Measurements from ENCODE around the gene ATAD1. TPM values are rescaled to one million over a fixed set of nuclear protein-coding genes. Genes with fewer than 3 reads are reported as not detected.

Gene ATAD1
- total and polyA plus RNA-seq, 2 of the 8 experiments (the other 6 are each of a cell fraction or from before 2014, with no cell fraction given) = 8.9 to 35.3 TPM

DNA sequence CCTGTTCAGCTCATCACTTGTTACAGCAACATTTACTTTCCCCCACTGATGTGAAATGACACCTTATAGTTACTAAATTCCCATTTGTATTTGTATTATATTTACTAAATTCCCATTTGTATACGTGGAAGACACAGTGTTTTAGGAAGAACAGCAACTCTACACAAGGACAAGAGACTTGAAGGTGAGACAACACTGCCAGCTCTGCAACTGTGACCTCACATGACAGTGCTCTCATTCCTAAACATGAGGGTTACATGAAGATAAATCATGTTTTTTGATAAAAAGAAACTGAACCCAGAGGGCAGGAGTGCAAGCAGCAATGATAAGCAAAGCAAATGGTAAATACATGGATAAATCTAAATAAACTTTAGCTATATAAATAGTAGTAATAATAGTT is 60.3 kb downstream of the ATAD1 start:
- 72% methylated on average over 1 of the region's 1 CpG; no CpG with 5 or more reads in 1 of the 2 experiments for WGBS, 2 experiments (ENCODE audit: extremely low coverage in 1 of 2, insufficient coverage in 1 of 2, insufficient read length in 1 of 2, insufficient replicate concordance in 2 of 2, low coverage in 1 of 2, low lambda C conversion rate in 2 of 2, missing lambda C conversion rate in 1 of 2)
- no peak overlapping the region for H4K91ac ChIP-seq (replicated peaks; ENCODE audit: insufficient read length, low read length)
- H2AK5ac ChIP-seq (ENCODE audit: low read depth, low read length) = no peak overlapping the region
- H3K4ac ChIP-seq (replicated peaks; ENCODE audit: insufficient read length, low read depth, low read length) = no peak overlapping the region
- no peaks in the 10 kb centered on the region for H4K20me1 ChIP-seq (replicated peaks in 1 of 2; ENCODE audit: control insufficient read depth in 1 of 2, insufficient read depth in 2 of 2, low read length in 2 of 2)
- no peak for FAIRE-seq
- no peak overlapping the region for H3K4me2 ChIP-seq (ENCODE audit: insufficient read depth in 1 of 2, low read depth in 2 of 2, low read length in 2 of 2)
- H4K5ac ChIP-seq (ENCODE audit: insufficient read length, low read depth, low read length) = no peak overlapping the region
- H4K8ac ChIP-seq (ENCODE audit: extremely low read depth, insufficient read depth, low read length) = no peak overlapping the region
- no peak overlapping the region for H2BK12ac ChIP-seq (ENCODE audit: low read depth, low read length)
- H3K79me1 ChIP-seq (ENCODE audit: low read depth, low read length) = no peaks in the 10 kb centered on the region
- H3K36me3 ChIP-seq (ENCODE audit: control insufficient read depth in 2 of 4, insufficient read depth in 4 of 4, low read length in 3 of 4) = peaks cover 0 to 15% (median 4%) of the 10 kb centered on the region in 4 experiments; a peak in 5 of 8 replicates
- H3K9me3 ChIP-seq (ENCODE audit: insufficient read depth in 2 of 2, low read depth in 1 of 2, low read length in 1 of 2) = no peaks in the 10 kb centered on the region
- DNase-seq (ENCODE audit: low read depth in 1 of 2, low spot score in 2 of 2) = no peak
- no peak overlapping the region for H3K23ac ChIP-seq (ENCODE audit: insufficient read length)
- H3K56ac ChIP-seq (replicated peaks; ENCODE audit: insufficient read length, low read depth, low read length) = no peak overlapping the region
- no peak overlapping the region for H2BK5ac ChIP-seq (ENCODE audit: low read depth, low read length)
- no peak overlapping the region for H3K4me3 ChIP-seq (ENCODE audit: extremely low read depth in 1 of 4, insufficient read depth in 2 of 4, low read depth in 3 of 4, low read length in 4 of 4)
- H3K4me1 ChIP-seq (replicated peaks in 1 of 4; ENCODE audit: control insufficient read depth in 3 of 4, insufficient read depth in 4 of 4, low read length in 3 of 4) = no peaks in the 10 kb centered on the region
- no peaks in the 10 kb centered on the region for H3K79me2 ChIP-seq (ENCODE audit: control insufficient read depth in 1 of 2, insufficient read depth in 2 of 2, low read length in 2 of 2)
- no peak overlapping the region for H3K14ac ChIP-seq (ENCODE audit: insufficient read length)
- no peaks in the 10 kb centered on the region for H3K27me3 ChIP-seq (replicated peaks in 1 of 4; ENCODE audit: control insufficient read depth in 3 of 4, extremely low read depth in 1 of 4, insufficient read depth in 3 of 4, low read length in 3 of 4)
- H2AFZ ChIP-seq (ENCODE audit: low read length) = no peak overlapping the region
- H3K27ac ChIP-seq (ENCODE audit: low read depth, low read length) = no peak overlapping the region
- H2BK20ac ChIP-seq (ENCODE audit: low read length) = no peak overlapping the region
- no peak overlapping the region for H2BK120ac ChIP-seq (replicated peaks; ENCODE audit: low read depth, low read length)
- no peak overlapping the region for H3K18ac ChIP-seq (ENCODE audit: extremely low read depth, low read length)
- no peak overlapping the region for H3K9ac ChIP-seq (replicated peaks in 1 of 4; ENCODE audit: extremely low read depth in 1 of 4, low read depth in 3 of 4, low read length in 3 of 4)
- ChIA-PET CTCF (ENCODE audit: partially characterized antibody) (no interaction called here), POLR2A (ENCODE audit: partially characterized antibody) (interaction anchor here (1.3 to 1.9 kb wide), 3 partner anchors 7 to 10 kb away, joined by 3 to 7 read pairs (median 3); no protein-coding TSS in a partner anchor)
- H3K23me2 ChIP-seq (ENCODE audit: low read depth, low read length) = no peaks in the 10 kb centered on the region
- H2BK15ac ChIP-seq (ENCODE audit: low read length) = no peak overlapping the region
- TF ChIP-seq YY1 (IDR thresholded peaks at IDR 0.05; ENCODE audit: low read depth, low read length) = no peak
- TF ChIP-seq, protein P1, sequence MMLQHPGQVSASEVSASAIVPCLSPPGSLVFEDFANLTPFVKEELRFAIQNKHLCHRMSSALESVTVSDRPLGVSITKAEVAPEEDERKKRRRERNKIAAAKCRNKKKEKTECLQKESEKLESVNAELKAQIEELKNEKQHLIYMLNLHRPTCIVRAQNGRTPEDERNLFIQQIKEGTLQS (IDR thresholded peaks at IDR 0.05; ENCODE audit: insufficient read depth, low read depth, low read length) = no peak
- TF ChIP-seq TBP (IDR thresholded peaks at IDR 0.05; ENCODE audit: low read depth, low read length) = no peak
- no peak for TF ChIP-seq NRF1 (IDR thresholded peaks at IDR 0.05; ENCODE audit: low read depth, low read length)
- no peak for TF ChIP-seq POLR2AphosphoS5 (IDR thresholded peaks at IDR 0.05; ENCODE audit: low read depth, low read length)
- no peak for TF ChIP-seq CREB1 (IDR thresholded peaks at IDR 0.05)
- no peak for TF ChIP-seq SIN3A (conservative IDR thresholded peaks at IDR 0.05 in 1 of 2, IDR thresholded peaks at IDR 0.05 in 1 of 2; ENCODE audit: low read depth in 1 of 2, low read length in 2 of 2)
- TF ChIP-seq CBX5 (IDR thresholded peaks at IDR 0.05; ENCODE audit: low read depth, low read length) = no peak
- no peak for TF ChIP-seq CEBPB (IDR thresholded peaks at IDR 0.05; ENCODE audit: low read depth, low read length)
- TF ChIP-seq, protein P2, sequence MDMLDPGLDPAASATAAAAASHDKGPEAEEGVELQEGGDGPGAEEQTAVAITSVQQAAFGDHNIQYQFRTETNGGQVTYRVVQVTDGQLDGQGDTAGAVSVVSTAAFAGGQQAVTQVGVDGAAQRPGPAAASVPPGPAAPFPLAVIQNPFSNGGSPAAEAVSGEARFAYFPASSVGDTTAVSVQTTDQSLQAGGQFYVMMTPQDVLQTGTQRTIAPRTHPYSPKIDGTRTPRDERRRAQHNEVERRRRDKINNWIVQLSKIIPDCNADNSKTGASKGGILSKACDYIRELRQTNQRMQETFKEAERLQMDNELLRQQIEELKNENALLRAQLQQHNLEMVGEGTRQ (IDR thresholded peaks at IDR 0.05; ENCODE audit: low read length) = no peak
- TF ChIP-seq HDAC6 (IDR thresholded peaks at IDR 0.05; ENCODE audit: low read depth, low read length) = no peak
- TF ChIP-seq, protein P3, sequence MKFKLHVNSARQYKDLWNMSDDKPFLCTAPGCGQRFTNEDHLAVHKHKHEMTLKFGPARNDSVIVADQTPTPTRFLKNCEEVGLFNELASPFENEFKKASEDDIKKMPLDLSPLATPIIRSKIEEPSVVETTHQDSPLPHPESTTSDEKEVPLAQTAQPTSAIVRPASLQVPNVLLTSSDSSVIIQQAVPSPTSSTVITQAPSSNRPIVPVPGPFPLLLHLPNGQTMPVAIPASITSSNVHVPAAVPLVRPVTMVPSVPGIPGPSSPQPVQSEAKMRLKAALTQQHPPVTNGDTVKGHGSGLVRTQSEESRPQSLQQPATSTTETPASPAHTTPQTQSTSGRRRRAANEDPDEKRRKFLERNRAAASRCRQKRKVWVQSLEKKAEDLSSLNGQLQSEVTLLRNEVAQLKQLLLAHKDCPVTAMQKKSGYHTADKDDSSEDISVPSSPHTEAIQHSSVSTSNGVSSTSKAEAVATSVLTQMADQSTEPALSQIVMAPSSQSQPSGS (IDR thresholded peaks at IDR 0.05; ENCODE audit: low read length) = no peak

All from H1 (cell line).